HG03521 (cell line): ENCODE measurements around the gene SETX.
"Not testable (repeated sequence)": the region's sequence is repeated elsewhere in the genome, so short reads cannot be mapped to it uniquely, and the experiment has no call there.

Experiments used
- ATAC-seq: cut with Tn5 transposase; IDR thresholded peaks from one replicate; pipeline ENCODE4 v1.9.1; 2021; ENCODE audit warnings: mild to moderate bottlenecking, moderate library complexity; ENCODE audit not compliant: unreplicated experiment

Gene SETX

GRCh38 chr9:132293145-132293721 lies 61.6 kb downstream of the SETX start:
- ATAC-seq: no peak

- ATAC-seq: no peak
Observed at GRCh38 chr9:132288966-132289365, 65.8 kb downstream of the SETX start.

GRCh38 chr9:132288361-132288760 lies 66.4 kb downstream of the SETX start:
- no peak for ATAC-seq

DNA sequence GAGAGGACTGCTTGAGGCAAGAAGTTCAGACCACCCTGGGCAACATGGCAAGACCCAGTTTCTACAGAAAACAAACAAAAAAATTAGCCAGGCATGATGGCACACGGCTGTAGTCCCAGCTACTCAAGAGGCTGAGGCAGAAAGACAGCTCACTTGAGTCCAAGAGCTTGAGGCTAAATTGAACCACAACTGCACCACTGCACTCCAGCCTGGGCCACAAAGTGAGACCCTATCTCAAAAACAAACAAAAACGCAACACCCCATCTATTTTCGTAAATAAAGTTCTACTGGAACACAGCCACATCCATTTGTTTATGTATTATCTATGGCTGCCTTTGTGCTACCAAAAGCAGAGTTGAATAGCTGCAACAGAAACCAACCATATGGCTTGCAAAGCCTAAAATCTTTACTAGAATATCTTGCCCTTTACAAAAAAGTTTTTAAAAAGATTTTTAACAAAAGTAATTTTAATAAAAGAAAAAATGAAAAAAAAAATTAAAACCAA lies 67.5 kb downstream of the SETX start:
- ATAC-seq: no peak

GRCh38 chr9:132283863-132284262 lies 70.9 kb downstream of the SETX start:
- ATAC-seq: no peak

GRCh38 chr9:132283165-132283564 lies 71.6 kb downstream of the SETX start:
- ATAC-seq: no peak

DNA sequence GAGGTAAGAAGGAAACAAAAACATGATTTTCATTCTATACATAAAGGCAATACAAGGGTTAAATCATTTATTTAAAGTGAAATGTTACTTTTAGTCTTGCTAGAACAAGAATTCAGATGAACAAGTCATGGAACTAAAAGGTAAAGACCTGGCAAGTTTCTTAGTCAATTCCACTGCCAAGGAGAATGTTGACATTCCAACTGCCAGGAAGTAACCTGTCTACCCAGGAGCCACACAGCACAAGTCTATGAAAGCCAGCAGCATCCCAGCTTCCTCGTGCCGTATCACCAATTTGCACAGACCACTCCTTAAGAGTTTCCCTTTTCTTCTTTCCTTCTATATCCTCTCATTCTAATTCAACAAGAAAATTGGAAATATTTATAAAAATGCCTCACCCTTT lies 79.9 kb downstream of the SETX start:
- no peak for ATAC-seq

- not testable (repeated sequence) for ATAC-seq
Observed at GRCh38 chr9:132269704-132270516, 84.9 kb downstream of the SETX start.

DNA sequence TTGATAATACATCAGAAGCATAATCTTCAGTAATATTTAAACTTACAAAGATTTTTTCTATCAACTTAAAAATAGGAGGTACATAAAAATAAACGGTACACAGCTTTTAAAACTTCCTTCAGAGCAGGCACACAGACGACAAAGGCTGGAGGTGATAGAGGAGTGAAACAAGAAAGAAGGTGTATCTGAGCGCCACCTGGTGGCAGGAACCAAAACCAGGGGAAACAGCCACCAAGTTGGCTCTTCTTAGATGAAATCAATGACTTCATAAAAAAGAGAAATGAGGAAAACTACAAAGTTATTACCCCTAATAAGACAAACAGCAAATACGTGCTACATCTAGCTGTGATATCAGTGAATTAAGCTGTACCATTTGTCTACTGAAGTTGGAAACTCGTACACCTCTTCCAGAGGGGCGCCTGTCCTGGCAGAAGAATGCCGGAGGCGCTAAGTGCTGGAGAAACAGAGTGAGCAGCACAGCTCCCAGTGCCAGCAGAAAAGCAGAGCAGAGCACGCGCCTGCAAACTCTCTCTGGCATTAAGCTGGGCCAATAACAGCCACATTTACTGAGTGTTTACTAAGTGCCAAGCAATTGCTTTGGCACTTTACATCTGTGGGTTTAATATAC lies 85.9 kb downstream of the SETX start:
- ATAC-seq: no peak

DNA sequence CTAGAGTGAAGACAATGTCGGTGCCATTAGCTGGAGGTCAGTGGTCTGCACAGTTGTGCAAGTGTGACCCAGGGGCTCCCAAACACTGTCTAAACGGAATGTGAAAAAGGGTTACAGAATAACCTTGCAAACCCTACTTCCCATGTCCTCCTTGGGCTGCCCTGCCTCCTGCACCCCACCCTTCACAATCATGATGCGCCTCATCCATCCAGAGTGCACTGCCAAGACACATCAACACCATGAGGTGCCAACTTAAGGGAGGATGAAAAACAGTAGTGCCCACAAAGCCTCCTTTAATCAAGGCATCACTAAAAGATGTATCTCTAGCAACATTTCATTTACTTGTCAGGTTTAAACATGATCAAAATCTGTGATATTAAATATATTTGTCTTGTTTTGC lies 87.1 kb downstream of the SETX start:
- no peak for ATAC-seq

GRCh38 chr9:132266017-132266416 lies 88.8 kb downstream of the SETX start:
- ATAC-seq: no peak

GRCh38 chr9:132260846-132261245 lies 93.9 kb downstream of the SETX start:
- ATAC-seq: no peak

GRCh38 chr9:132250324-132251262 lies 104.2 kb downstream of the SETX start:
- ATAC-seq: no peak

GRCh38 chr9:132249690-132250089 lies 105.1 kb downstream of the SETX start:
- no peak for ATAC-seq

- no peak for ATAC-seq
Observed at GRCh38 chr9:132249123-132249522, 105.7 kb downstream of the SETX start.

DNA sequence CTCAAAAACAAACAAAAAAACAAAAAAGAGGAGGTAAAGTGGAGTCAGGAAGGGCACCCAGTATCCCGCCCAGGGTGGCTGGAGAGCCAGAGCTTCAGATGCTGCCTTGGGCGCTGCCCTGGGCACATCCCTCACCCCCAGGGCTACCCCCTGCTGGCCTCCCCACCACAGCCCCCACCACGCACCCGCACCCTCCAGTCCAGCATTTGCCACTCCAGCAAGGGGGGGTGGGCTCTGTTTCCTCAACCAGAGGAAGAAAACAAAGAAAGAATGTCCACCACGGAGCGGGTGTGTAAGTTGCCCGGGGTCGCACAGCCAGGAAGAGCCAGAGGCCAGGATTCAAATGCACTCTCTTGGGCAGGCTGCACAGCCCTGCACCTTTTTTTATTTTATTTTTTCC lies 106.8 kb downstream of the SETX start:
- no peak for ATAC-seq

DNA sequence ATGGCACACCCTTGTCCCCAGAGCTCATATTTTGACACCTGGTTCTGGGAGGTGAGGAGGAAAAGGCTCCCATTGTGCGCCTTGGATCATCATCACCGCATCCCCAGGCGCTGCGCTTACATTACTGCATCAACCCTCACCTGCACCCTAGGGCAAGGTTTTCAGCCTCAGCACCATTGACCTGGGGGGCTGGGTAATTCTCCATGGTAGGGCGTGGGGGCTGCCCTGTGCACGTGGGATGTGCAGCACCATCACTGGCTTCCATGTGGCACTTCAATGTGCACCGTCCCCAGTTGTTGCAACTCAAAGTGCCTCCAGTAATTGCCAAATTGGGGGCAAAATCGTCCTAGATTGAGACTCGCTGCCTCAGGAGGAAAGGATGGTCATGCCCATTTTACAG lies 109.3 kb downstream of the SETX start:
- ATAC-seq: no peak

DNA sequence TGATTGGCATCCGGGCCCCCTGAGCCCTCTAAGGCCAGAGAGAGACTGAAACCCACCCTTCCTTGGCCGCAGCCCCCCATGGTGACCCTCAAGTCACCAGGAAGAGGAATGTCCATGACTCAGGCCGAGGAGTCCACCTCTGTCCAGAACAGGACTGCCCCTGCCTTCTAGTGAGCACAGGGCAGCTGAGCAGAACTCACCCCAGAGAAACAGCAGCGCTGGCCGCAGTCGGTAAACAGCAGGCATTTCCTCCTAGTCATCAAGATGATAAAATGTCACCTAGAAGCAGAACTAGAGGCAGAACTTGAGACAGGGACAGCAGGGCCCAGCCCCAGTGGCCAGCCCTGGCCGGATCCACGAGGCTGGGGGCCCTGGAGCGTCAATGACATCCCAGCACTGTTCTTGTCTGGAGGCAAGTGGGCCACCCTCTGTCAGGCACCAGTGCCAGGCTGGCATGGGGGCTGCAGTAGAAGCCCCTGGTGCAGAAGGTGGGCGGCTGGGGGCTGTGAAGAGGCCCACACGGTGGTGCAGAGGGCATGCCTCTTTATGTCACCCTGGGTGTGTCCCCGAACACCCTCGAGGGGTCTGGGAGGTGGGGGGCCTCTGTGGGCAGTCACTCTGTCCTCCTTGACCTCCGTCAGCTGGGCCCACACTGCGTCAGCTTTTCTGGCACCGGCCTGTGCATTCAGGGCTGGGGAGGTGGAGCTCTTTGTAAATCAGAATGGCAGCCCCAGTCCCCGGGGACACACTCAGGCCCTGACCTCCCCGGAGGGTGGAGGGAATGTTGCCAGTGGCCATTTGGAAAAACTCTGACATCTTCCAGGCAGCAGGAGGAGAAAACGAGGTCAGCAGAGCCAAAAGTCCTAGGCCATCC lies 110.0 kb downstream of the SETX start:
- no peak for ATAC-seq

DNA sequence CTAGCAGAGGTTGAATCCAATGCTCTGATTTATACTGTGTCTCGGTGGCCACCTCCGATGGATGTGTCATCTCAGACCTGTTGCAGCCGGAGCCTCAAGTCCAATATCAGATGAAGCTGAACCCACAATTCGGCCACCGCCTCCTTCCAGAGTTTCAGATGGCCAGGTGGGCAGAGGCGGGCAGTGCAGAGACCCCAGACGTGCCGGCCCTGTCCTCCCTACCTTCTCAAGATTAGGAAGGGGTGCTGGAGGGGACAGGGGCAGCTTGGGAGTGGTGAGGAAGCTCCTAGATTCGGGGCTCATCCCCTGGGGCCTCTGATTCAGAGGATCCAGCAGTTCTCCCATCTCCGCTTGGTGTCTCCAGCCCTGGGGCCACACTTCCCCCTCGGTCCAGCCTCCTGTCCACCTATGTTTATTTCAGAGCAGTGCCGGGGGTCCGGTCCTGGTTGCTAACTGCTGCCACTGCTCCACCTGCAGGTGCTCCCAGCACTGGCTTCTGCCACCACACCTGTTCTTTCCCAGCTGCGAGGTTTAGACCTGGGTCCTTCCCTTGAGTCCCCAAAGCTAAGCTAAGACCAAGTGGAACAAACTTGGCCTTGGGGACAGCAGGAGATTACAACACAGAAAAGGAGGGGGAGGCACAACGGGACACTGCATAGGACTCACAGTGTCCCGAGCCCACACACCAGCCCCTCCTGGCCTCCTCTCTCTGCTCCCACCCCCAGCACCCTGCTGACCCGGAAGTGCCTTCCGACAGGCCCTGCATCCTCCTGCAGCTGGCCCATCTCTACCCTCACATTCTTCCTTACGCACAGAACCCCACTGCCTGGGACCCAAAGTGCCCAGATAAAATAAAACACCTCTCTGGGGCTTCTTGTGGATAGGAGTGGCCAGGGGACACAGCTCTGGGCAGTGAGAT lies 111.4 kb downstream of the SETX start:
- ATAC-seq: no peak
